Measurements from ENCODE around the gene MAP2K7.
A peak's percentile ranks its signal among the peaks of the same experiment; 100 is the strongest.
"Not testable (repeated sequence)": the region's sequence is repeated elsewhere in the genome, so short reads cannot be mapped to it uniquely, and the experiment has no call there.

MAP2K7 gene

GRCh38 chr19:7920519-7921301 lies 17.0 kb downstream of the MAP2K7 start:
- DNase-seq = peak; percentile 70 to 78

- no peak for DNase-seq
Measured at GRCh38 chr19:7921302-7921966, 17.8 kb downstream of the MAP2K7 start.

DNA sequence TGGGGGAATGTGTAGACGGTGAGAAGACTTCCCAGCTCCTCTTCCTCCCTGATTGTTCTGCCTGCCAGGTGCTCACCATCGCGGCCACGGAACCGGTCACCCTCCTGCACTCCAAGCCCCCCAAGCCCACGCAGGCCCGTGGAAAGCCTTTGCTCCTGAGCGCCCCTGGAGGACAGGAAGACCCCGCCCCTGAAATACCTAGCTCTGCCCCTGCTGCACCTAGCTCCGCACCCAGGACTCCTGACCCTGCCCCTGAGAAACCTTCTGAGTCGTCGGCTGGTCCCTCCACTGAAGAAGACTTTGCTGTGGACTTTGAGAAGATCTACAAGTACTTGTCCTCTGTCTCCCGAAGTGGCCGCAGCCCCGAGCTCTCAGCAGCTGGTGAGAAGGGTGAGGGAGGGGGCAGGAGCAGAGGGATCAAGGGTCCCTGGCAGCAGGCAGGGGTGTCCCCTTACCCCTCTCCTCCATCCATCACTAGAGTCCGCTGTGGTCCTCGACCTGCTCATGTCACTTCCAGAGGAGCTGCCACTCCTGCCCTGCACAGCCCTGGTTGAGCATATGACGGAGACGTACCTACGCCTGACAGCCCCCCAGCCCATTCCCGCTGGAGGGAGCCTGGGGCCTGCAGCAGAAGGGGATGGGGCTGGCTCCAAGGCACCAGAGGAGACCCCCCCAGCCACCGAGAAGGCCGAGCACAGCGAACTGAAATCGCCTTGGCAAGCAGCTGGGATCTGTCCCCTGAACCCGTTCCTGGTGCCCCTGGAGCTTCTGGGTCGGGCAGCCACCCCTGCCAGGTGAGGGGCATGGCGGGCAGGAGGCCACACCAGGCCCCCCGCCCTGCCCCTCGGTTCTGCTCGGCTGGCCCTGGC lies 18.5 kb downstream of the MAP2K7 start:
- no peak for DNase-seq

- no peak for DNase-seq
Measured at GRCh38 chr19:7922836-7923195, 19.1 kb downstream of the MAP2K7 start.

DNA sequence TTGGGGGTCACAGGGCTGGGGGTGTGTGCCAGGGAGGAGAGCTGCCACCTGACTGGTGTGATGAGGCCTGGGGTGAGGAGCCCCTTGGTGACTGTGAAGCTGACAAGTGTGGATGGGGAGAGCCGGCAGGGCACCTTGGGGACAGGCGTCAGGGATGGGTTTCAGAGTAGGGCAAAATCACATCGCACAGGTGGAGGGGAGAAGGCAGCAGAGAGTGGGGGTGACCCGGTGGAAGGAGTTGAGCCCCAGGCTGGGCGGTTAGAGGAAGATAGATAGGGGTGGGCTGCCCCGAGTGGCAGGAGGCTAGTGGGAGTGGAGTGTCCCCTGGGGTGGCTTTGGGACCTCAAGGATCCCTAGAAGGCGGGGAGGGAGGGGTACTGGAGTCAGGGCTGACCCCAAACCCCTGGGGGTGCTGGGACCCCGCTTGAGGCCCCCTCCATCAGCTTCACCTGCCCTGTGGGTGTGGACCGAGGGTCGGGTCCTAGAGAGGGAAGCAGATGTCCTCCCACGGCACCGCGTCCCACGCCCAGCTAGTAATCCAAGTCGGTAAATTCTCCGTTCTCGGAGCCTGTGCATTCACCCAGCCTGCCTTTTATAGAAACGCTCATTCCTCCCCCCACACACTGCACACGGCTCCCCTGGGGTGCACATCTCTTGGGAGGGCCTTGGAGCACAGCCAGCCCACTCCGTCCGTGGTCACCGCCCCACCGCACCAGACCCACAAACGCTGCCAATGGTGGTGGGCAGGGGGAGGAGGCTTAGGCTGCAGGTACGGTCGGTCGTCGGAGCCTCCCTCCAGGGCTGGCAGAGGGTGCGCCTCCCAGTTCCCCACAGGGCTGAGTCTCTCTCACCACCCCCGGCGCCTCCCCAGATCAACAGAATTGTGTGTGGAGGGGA lies 19.9 kb downstream of the MAP2K7 start:
- DNase-seq = no peak

DNA sequence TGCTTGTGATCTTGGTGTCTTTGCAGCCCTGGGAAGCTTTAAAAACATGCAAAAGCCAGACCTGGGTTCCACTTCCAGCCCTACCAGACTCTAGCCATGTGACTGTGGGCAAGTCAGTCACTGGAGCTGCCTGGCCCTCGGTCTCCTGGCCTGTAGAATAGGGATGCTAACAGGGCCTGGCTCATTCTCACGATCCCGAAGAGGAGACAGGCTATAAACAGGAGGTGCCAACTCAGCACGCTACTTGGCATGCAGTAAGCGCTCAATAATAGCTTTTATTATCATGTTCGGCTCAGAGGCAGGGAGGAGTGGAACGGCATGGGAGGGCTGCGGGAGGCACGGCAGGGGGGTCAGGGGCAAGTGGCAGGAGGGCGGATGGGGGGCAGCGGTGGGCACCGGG lies 20.6 kb downstream of the MAP2K7 start:
- no peak for DNase-seq

DNA sequence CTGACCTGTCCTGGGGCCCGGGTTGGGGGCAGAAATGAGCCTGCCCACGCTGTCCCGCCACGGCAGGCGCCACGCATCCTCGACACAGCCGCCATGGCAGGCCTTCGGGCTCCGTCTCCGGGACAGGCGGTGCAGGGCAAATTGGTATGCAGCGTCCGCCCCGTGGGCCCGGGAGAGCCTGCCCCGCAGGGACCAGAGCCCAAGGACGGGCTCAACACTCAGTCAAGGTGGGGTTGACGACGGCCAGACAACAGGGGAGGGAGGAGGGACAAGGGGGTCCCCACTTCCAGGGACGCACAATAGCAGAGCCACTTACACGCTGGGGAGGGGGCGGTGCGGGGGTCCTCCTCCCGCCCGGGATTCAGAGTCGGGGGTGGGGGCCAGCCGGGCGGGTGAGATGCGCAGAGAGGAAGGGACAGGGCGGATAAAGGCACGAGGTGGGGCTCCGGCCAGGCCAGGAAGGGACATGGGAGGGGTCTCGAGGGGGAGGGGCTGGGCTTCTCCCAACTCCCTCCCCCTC lies 21.0 kb downstream of the MAP2K7 start:
- DNase-seq = no peak

DNA sequence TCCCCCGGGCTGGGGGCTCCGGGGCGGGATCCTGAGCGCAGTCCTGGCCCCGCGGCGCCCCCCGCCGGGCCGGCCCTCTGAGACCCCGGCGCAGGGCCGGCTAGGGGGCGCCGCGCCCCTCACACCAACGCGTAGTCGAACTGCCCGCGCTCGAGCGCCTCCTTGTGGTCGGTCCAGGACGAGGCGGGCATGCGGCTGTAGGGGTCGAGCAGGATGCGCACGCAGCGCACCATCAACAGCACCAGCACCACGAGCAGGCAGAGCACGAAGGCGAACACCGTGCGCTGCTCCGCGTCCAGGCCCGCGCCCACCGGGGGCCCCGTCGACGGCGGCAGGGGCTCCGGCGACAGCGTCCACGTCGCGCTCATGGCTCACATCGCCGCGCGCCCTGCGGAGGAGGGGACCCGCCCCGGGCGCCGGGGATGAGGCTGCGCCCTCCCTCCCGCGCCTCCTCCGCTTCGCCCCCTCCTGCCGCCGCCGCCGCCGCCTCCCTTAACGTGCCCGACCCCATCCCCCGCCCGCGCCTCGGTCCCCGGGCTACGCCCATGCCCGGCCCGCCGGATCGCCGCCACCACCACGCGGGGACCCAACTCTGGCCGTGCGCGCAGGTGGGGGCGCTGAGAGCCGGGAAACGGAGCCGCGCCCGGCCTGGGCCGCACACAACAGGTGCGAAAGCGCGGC lies 21.6 kb downstream of the MAP2K7 start:
- no peak for DNase-seq

- no peak for DNase-seq
Measured at GRCh38 chr19:7926021-7926726, 22.5 kb downstream of the MAP2K7 start, which contains the start of gene CTXN1. Gene CTXN1 (minus strand): TSS chr19:7926135. CDS start chr19:7925538, 597 bp downstream.

DNA sequence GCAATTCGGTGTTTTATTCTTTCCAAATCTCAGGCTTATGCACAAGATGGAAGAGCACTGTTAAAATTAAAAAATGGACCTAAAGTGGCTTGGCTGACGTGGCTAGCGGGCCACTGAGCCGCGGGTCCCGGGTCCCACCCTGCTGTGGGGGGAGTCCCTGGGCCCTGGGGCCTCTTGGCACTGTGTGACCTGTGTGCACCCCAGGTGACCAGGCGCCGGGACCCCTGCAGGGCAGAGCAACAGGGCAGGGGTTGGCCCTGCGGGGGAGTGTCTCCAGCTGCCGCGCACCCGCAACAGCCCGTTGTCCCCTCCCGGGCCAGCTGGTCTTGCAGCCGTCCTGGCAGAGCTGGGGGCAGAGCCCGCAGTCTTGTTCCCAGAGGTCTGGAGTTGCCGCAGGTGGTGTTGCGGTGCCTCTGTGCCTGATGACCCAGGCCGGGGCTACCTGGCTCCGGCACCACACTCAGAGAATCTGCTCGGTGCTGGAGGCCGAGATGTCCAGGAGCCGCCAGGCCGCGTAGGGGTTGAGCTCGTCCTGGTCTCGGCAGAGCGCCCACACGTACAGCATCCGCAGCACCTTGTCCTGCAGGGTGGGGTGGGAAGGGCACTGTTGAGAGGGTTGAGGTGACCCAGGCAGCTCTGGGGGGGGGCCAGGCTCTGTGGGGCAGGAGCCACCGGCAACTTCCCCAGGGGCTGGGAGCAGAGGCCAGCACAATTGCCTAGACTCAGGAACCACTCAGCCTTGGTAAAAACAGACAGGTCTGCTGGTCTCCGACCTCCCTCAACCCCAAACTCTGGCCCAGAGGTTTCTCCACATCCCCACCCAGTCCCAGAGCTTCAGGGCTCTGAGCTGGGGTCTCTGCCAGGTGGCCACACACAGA lies 23.3 kb downstream of the MAP2K7 start:
- DNase-seq = no peak

DNA sequence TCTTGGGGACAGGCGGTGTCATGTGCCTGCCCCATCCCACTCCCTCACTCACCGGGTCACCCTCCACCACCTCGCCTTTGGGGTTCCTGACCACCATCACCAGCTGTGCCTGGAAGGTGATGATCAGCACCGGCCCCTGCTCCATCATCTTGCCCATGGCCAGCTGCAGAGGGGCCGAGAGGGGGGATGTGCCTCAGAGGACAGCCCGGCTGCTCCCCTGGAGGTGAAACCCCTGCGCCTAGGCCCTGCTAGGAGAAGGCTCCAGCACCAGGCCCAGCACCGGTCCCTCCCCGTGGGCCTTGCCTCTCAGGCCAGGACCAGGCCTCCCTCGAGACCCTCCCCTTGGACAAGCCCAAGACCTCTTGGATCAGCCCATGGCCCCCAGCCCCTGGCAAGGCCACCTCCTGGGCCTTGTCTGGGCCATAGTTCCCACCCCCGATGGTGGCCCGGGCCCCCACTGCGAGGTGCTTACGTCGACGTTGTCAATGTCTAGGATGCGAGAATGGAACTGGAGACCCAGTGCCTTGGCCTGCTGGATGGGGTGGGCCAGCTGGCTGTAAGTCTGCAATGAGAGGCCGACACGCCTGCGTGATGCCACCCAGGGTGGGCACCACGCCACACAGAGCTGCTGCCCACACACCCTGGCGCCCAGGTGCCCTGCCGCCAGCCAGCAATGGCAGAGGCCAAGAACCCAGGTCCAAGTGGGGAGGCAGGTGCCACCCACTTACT lies 24.1 kb downstream of the MAP2K7 start:
- DNase-seq = no peak

DNA sequence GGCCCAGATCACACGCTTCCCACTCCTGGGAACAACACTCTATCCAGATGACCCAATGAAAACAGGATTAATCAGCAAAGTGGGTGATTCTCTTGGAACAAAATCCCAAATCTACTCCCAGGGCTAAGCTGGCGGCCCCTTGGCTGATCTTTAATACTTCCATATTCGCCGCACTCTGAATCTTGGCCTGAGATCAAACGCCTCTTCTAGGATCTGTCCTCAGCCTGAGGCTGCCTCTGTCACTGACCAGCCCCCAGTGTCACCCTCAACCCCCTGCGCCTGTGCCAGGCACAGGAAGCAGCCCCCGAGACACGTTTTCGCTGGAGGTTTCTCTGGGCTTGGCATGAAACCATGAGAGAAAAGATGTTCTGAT lies 24.6 kb downstream of the MAP2K7 start:
- no peak for DNase-seq

- DNase-seq = no peak
Measured at GRCh38 chr19:7928741-7929701, 25.3 kb downstream of the MAP2K7 start.

- DNase-seq = not testable (repeated sequence)
Measured at GRCh38 chr19:7930030-7930429, 26.4 kb downstream of the MAP2K7 start.

GRCh38 chr19:7930765-7931164 lies 27.1 kb downstream of the MAP2K7 start:
- DNase-seq = no peak

GRCh38 chr19:7931221-7932061 lies 27.8 kb downstream of the MAP2K7 start:
- no peak for DNase-seq

Measured in cerebellar nuclear complex (tissue), 1 donor.